PC-9 (cell line): Measurements from ENCODE around the gene TWNK. TPM values are rescaled to one million over a fixed set of nuclear protein-coding genes. Genes with fewer than 3 reads are reported as not detected.

Experiments used
- BruUV-seq: library from RNA; stranded (reverse); fragments of 400-500 nt; replicated peaks from 2 replicates; lab custom pipeline; 2021; lab: Mats Ljungman, UMichigan
- CTCF ChIA-PET: fragments of 300-600 bp; sonication (Branson Sonifier 250); formaldehyde crosslinking; loops from one replicate; lab custom pipeline; 2022; ENCODE audit warnings: antibody characterized with exemption; lab: Charles Lee
- POLR2A ChIA-PET: fragments of 300-600 bp; sonication (Branson Sonifier 250); formaldehyde crosslinking; loops from one replicate; lab custom pipeline; 2022; ENCODE audit warnings: antibody characterized with exemption; ENCODE audit not compliant: unreplicated experiment; lab: Charles Lee
- DNase-seq, 2 experiments: peaks; one replicate each; pipeline versions ENCODE4 v3.0.0 to v3.0.0-alpha.2; 2015 to 2022; ENCODE audit warnings: mixed read lengths in 1 of 2
- H2AFZ ChIP-seq: fragments of 200-600 bp; sonication (generic); 2 replicates; pipeline ENCODE4 v1.8.1; 2017; ENCODE audit warnings: antibody characterized with exemption
- H3F3A ChIP-seq: fragments of 200-600 bp; sonication (generic); 2 replicates; pipeline ENCODE4 v1.8.1; 2017; ENCODE audit warnings: antibody characterized with exemption, mild to moderate bottlenecking, low read depth; ENCODE audit not compliant: insufficient read depth
- H3K27ac ChIP-seq: fragments of 200-600 bp; sonication (generic); 2 replicates; pipeline ENCODE4 v1.6.1; 2016; ENCODE audit warnings: mixed run types
- H3K27me3 ChIP-seq: fragments of 200-600 bp; sonication (generic); 2 replicates; pipeline ENCODE4 v1.6.1; 2016; ENCODE audit warnings: low read depth, mixed run types; ENCODE audit not compliant: insufficient read depth
- H3K36me3 ChIP-seq: fragments of 200-600 bp; sonication (generic); 2 replicates; pipeline ENCODE4 v1.6.1; 2016; ENCODE audit warnings: low read depth, mixed run types
- H3K4me1 ChIP-seq: fragments of 200-600 bp; sonication (generic); replicated peaks from 2 replicates; pipeline ENCODE4 v1.6.1; 2016; ENCODE audit warnings: mixed run types; ENCODE audit not compliant: insufficient read depth
- H3K4me2 ChIP-seq: fragments of 200-600 bp; sonication (generic); 2 replicates; pipeline ENCODE4 v1.6.1; 2017; ENCODE audit warnings: mixed run types
- H3K4me3 ChIP-seq: fragments of 200-600 bp; sonication (generic); 2 replicates; pipeline ENCODE4 v1.6.1; 2016; ENCODE audit warnings: mixed run types
- H3K79me2 ChIP-seq: fragments of 200-600 bp; sonication (generic); 2 replicates; pipeline ENCODE4 v1.6.1; 2017; ENCODE audit warnings: low read depth, mixed run types
- H3K9me2 ChIP-seq: fragments of 200-600 bp; sonication (generic); 2 replicates; pipeline ENCODE4 v1.8.1; 2017; ENCODE audit warnings: mild to moderate bottlenecking; ENCODE audit not compliant: insufficient read depth
- H3K9me3 ChIP-seq: fragments of 200-600 bp; sonication (generic); 2 replicates; pipeline ENCODE4 v1.8.1; 2016; ENCODE audit warnings: low read depth; ENCODE audit not compliant: insufficient read depth
- H4K20me1 ChIP-seq: fragments of 200-600 bp; sonication (generic); 2 replicates; pipeline ENCODE4 v1.8.1; 2017; ENCODE audit not compliant: insufficient read depth
- CTCF ChIP-seq: fragments of 200-600 bp; sonication (generic); conservative IDR thresholded peaks from 2 replicates; pipeline ENCODE4 v1.6.1; 2017; ENCODE audit warnings: mixed run types, antibody characterized with exemption, mild to moderate bottlenecking, moderate library complexity
- EZH2 ChIP-seq: fragments of 200-600 bp; sonication (generic); IDR thresholded peaks from 2 replicates; pipeline ENCODE4 v1.8.0; 2017; ENCODE audit warnings: antibody characterized with exemption, low read depth
- intact Hi-C: fragments of 100-400 bp; cut with micrococcal nuclease; formaldehyde crosslinking; loops from one replicate; pipeline ENCODE4 v1.10.0; 2022; ENCODE audit not compliant: unreplicated experiment
- total RNA-seq: library from RNA; stranded (reverse); gene quantifications from 2 replicates; pipeline ENCODE4 v1.2.3, GENCODE V29; 2021

Gene TWNK
- total RNA-seq, 1 experiment from 2014 or later = 7.9 TPM

- intact Hi-C loops = no loop called here
- TF ChIP-seq EZH2 (no peak), CTCF (no peak)
- Histone ChIP-seq H4K20me1 (no peaks in the 10 kb centered on the region; the same call in 1 of the 2 replicates), H2AFZ (peak overlapping the region; percentile 96; the same call in 1 of the 2 replicates), H3K27me3 (no peaks in the 10 kb centered on the region), H3K36me3 (no peaks in the 10 kb centered on the region), H3K27ac (0 out of 2 replicates have a peak overlapping the region, but pooled peaks have one; percentile 12), H3K9me3 (no peaks in the 10 kb centered on the region), H3K4me1 (peaks cover 11% of the 10 kb centered on the region), H3K9me2 (no peaks in the 10 kb centered on the region), H3K4me3 (peak overlapping the region; percentile 76), H3K4me2 (peak overlapping the region; percentile 93), H3F3A (peaks cover 17% of the 10 kb centered on the region; the same call in 1 of the 2 replicates), H3K79me2 (0 out of 2 replicates have a peak, but pooled peaks cover 5% of the 10 kb centered on the region)
- POLR2A ChIA-PET = interaction anchor here (1.0 kb wide), 1 partner anchor 13 kb away, joined by 9 read pairs; no protein-coding TSS in a partner anchor
- CTCF ChIA-PET = interaction anchor here (0.6 to 1.5 kb wide), 5 partner anchors 13 to 621 kb away, joined by 3 to 13 read pairs (median 6); no protein-coding TSS in a partner anchor
- peak in 1 of 2 experiments; percentile 65 for DNase-seq
- no TSS peak for BruUV-seq
Observed at GRCh38 chr10:100998183-100998990, 11.0 kb downstream of the TWNK start.

- TF ChIP-seq CTCF (peak; percentile 83), EZH2 (no peak)
- H3K79me2 ChIP-seq = 0 out of 2 replicates have a peak, but pooled peaks cover 5% of the 10 kb centered on the region
- no peaks in the 10 kb centered on the region; the same call in 1 of the 2 replicates for H4K20me1 ChIP-seq
- DNase-seq = peak in 1 of 2 experiments; percentile 69
- intact Hi-C loops = no loop called here
- H3K27ac ChIP-seq = 0 out of 2 replicates have a peak overlapping the region, but pooled peaks have one; percentile 12
- H3K4me2 ChIP-seq = peak overlapping the region; percentile 93
- H2AFZ ChIP-seq = peak overlapping the region; percentile 88
- H3K4me1 ChIP-seq = peaks cover 11% of the 10 kb centered on the region
- no peaks in the 10 kb centered on the region for H3K27me3 ChIP-seq
- peak overlapping the region; percentile 76 for H3K4me3 ChIP-seq
- H3K9me2 ChIP-seq = no peaks in the 10 kb centered on the region
- BruUV-seq = TSS peak; percentile 77
- peaks cover 11% of the 10 kb centered on the region; the same call in 1 of the 2 replicates for H3F3A ChIP-seq
- no peaks in the 10 kb centered on the region for H3K9me3 ChIP-seq
- CTCF ChIA-PET = interaction anchor here (0.8 to 1.5 kb wide), 2 partner anchors 12 to 15 kb away, joined by 3 to 6 read pairs; no protein-coding TSS in a partner anchor
- no peaks in the 10 kb centered on the region for H3K36me3 ChIP-seq
- POLR2A ChIA-PET = interaction anchor here (0.7 to 1.0 kb wide), 2 partner anchors 12 to 89 kb away, joined by 4 to 9 read pairs; no protein-coding TSS in a partner anchor
Observed at GRCh38 chr10:100998991-100999741, 11.8 kb downstream of the TWNK start.

GRCh38 chr10:100999742-101000126, 12.4 kb downstream of the TWNK start, which contains the start of gene LZTS2:
Gene LZTS2, plus strand, starts transcription at chr10:100999808. Its CDS starts 2,731 bp downstream, at chr10:101002539.
- DNase-seq = no peak
- ChIA-PET CTCF (no interaction called here), POLR2A (interaction anchor here (0.7 kb wide), 1 partner anchor 90 kb away, joined by 4 read pairs; no protein-coding TSS in a partner anchor)
- Histone ChIP-seq H2AFZ (peak within 1 kb of the TSS; percentile 88), H3K4me1 (peaks cover 11% of the 10 kb centered on the region), H3K4me2 (peak within 1 kb of the TSS; percentile 93), H3K79me2 (0 out of 2 replicates have a peak, but pooled peaks cover 5% of the 10 kb centered on the region), H3F3A (peaks cover 5% of the 10 kb centered on the region; the same call in 1 of the 2 replicates), H3K36me3 (no peaks in the 10 kb centered on the region), H3K27ac (0 out of 2 replicates have a peak within 1 kb of the TSS, but pooled peaks have one; percentile 12), H4K20me1 (no peaks in the 10 kb centered on the region; the same call in 1 of the 2 replicates), H3K9me2 (no peaks in the 10 kb centered on the region), H3K4me3 (peak within 1 kb of the TSS; percentile 76), H3K27me3 (no peaks in the 10 kb centered on the region), H3K9me3 (no peaks in the 10 kb centered on the region)
- intact Hi-C loops = no loop called here
- no TSS peak for BruUV-seq
- TF ChIP-seq CTCF = no peak
- no peak for TF ChIP-seq EZH2
